NCI-H510A (cell line): ENCODE results near the gene MGST1.

Experiments used
- DNase-seq: peaks from one replicate; lab custom pipeline; 2025; lab: John Stamatoyannopoulos, UW

Gene MGST1

GRCh38 chr12:16347391-16348298 lies at the start of gene MGST1:
MGST1 (plus strand) TSS chr12:16347645; CDS start chr12:16354253, 6,608 bp downstream.
- peak; percentile 79 for DNase-seq

- no peak for DNase-seq
Measured at GRCh38 chr12:16299403-16299802, 48.0 kb upstream of the MGST1 start.

DNA sequence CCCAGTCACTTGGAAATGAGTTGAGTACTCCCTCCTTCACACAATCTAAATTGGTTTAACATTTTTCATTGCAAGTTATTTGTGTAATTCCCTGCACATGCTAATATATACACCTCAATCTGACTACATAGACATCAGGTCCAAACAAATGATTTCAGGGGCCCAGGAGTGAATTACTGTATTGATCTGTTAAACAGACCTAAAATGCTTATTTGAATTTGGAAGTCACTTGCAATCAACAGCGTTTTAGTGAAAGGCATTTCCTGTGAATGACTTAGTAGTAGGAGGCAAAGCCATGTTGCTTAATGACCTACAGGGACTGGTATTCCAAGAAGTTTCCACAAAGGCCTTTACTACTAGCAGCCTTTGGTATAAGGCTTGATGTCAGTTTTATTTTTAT lies 47.3 kb upstream of the MGST1 start:
- no peak for DNase-seq

- DNase-seq = no peak
Measured at GRCh38 chr12:16300736-16301135, 46.7 kb upstream of the MGST1 start.

- DNase-seq = no peak
Measured at GRCh38 chr12:16303939-16304338, 43.5 kb upstream of the MGST1 start.

GRCh38 chr12:16307856-16308475 lies 39.5 kb upstream of the MGST1 start:
- DNase-seq = no peak

GRCh38 chr12:16310934-16311333 lies 36.5 kb upstream of the MGST1 start:
- DNase-seq = no peak

- DNase-seq = no peak
Measured at GRCh38 chr12:16323010-16323409, 24.4 kb upstream of the MGST1 start.

DNA sequence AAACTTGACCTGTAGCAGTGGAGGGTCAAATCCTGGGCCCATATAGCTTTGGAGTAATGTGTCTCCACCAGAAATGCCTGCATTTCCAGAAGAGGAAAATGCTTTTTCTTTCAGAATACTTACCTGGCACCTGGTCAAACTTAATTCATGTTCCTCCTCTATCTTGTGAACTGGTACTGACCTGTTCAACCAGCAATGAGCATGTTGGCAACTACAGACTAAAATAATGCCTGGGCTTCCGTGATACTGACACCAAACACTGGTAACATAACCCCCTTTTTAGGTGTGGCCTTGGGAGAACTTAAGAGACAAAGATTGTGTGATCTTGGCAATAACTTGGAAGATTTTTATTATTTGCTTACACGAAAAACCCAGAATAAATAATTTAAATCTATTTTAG lies 23.8 kb upstream of the MGST1 start:
- no peak for DNase-seq

GRCh38 chr12:16324272-16324671 lies 23.2 kb upstream of the MGST1 start:
- no peak for DNase-seq

DNA sequence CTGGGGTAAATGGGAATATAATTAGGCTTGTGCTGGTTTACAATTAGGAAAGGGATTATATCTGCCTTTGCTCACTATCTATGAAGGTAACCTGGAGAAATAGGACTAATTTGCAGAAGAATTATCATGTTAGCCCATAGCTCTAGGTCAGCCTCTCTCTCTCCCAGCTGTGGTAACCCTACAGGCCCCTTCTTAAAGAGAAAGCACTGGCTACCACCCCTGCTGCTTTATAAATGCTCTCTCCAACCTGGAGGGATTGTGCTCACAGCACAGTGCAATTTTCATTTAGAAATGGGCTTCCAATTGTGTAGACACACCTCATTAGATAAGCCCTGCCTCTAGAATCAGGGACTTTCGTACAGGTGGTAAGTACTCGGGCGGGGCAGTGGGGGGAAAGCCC lies 22.7 kb upstream of the MGST1 start:
- DNase-seq = no peak

DNA sequence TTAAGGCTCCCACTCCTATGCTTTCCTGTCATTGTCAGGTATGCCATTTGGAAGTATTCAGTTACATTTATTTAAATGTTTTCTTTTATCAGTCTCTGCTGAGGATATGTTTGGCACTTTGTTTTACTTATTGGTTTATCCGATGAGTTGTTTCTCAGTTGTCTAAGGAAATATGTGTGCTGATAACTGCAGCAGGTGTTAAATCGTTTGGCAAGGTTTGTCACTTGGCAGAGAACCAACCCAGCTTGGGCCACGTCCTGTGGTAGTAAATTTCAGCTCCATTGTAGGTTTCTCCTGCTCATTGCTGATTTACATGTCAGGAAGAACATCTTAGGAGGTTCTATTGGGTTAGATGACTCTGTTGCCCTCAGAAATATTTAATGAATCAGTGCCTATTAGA lies 22.0 kb upstream of the MGST1 start:
- DNase-seq = no peak

GRCh38 chr12:16327963-16328362 lies 19.5 kb upstream of the MGST1 start:
- DNase-seq = no peak

- DNase-seq = no peak
Measured at GRCh38 chr12:16329594-16329993, 17.9 kb upstream of the MGST1 start.

DNA sequence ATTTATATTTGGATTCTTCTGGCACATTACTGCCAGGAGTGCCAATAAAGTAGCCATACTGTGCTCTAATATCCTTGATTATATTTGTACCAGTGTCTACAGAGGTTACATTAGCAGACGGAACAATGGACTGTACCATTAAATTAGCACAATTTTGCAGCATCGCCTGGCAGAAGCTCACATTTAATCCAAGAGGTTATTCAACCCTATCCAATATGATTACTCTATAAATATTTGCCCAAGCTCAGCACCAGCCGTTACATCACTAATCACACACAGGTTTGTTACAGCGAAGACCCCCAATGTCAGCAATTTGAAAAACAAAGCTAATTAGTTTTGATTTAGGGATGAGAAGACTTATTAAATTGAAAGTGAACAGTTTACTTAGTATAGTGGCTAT lies 16.9 kb upstream of the MGST1 start:
- no peak for DNase-seq

- no peak for DNase-seq
Measured at GRCh38 chr12:16331998-16332397, 15.4 kb upstream of the MGST1 start.

DNA sequence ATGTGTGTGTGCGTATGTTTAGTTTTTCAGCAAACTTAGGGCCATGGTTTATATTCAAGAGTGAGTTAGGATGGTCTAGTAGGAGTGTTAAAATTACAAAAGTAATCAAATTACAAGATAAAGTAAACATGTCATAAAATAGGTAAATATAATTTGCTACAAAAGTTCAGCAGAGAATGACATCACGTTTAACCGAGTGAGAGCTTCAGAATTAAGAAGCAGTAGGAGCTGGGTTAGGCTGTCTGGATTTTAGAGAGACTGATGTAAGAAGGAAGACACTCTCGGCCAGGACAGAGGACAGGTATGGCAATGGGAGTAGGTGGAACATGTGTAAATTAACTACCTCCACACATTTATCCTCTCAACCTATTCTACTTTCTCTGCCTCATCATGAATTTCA lies 11.6 kb upstream of the MGST1 start:
- no peak for DNase-seq

- DNase-seq = no peak
Measured at GRCh38 chr12:16344269-16344668, 3.2 kb upstream of the MGST1 start.

GRCh38 chr12:16345105-16345504 lies 2.3 kb upstream of the MGST1 start:
- no peak for DNase-seq

- no peak for DNase-seq
Measured at GRCh38 chr12:16346958-16347357, 487 bp upstream of the MGST1 start.

DNA sequence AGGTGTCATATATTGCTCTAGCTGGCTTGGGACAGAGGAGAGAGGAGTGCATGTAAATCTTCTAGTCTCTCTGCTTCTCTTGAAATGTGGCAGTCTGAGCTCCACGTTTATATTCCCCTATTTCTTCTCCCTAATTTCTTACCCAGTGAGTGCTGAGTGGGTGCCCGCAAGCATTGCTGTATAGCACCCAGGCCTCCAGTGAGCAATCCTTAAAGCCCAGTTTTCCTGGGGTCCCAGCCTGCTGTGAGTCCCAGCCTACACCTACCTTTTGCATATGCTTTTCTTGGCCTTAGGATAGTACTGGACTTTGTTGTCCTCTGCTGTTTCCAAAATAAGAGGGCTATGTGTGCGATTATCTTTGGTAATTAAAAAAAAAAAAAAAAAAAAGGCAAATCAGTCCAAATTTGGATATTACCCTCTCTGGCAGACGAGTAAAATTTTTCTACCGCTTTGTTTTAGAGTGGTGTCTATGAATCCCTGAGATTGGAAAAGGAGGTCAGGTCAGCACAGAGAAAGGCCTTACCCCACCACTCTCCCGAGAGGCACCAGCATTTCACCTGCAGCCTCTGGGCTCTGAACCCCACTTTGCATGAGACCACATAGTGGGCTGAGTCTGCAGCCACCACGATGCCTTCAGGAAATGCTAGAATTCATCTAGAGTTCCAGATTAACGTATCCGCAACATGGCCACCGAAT lies 1.1 kb downstream of the MGST1 start:
- DNase-seq = no peak

DNA sequence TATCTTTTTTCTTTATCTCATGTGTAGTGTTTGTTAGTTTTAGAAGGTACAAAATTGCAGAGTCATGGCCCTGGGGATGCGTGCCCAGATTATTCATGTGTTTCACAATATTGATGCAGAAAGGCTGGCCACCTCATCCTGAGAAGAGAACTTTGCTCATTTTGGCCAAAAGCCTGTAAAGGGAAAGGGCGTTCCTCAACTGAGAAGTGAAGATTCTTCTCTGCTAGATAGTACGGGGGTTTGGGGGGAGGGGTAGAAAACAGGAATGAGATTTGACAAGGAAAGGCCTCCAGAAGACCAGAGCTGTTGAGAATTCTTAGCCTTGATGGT lies 1.7 kb downstream of the MGST1 start:
- no peak for DNase-seq

DNA sequence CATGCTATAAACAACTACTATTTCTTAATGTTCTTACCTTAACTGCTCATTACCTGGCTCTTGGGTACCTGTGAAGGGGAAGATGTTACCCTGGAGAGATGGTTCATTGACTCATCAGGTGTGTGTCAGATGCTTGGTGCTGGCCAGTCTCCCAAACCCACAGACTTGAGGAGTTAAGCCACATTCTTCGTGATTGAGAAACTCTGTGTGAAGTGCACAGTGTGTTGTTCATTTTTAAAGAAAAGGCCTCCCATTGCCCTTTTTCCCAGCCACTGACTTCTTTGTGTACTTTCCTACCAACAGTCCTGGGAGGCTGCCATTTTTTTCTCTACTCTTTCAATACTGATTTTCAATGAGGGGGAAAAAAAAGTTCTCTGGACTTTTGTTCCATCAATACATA lies 3.2 kb downstream of the MGST1 start:
- DNase-seq = no peak
